Thymus (tissue), 11 donors: ENCODE measurements around the gene MIEF1. TPM values are rescaled to one million over a fixed set of nuclear protein-coding genes. Genes with fewer than 3 reads are reported as not detected.
A peak's percentile ranks its signal among the peaks of the same experiment; 100 is the strongest.

ENCODE experiments used
- DNase-seq, 9 donors: peaks; one replicate each; pipeline ENCODE4 v3.0.0-alpha.2; 2013; ENCODE audit warnings: low spot score in 9 of 9, low read depth in 6 of 9, missing footprints in 1 of 9
- H3K27ac ChIP-seq, 2 donors: one replicate each; pipeline ENCODE4 v1.5.1; 2013; ENCODE audit warnings: control low read depth in 1 of 2, low read depth in 1 of 2, low read length in 1 of 2, mild to moderate bottlenecking in 1 of 2, moderate library complexity in 1 of 2
- H3K27me3 ChIP-seq, 2 donors: one replicate each; pipeline ENCODE4 v1.5.1; 2013; ENCODE audit warnings: low read length in 1 of 2; ENCODE audit not compliant: control insufficient read depth in 2 of 2, insufficient read depth in 1 of 2
- H3K36me3 ChIP-seq, 2 donors: one replicate each; pipeline ENCODE4 v1.5.1; 2013; ENCODE audit warnings: low read length in 1 of 2, mild to moderate bottlenecking in 1 of 2, moderate library complexity in 1 of 2; ENCODE audit not compliant: control insufficient read depth in 2 of 2, insufficient read depth in 2 of 2
- H3K4me1 ChIP-seq, 2 donors: one replicate each; pipeline ENCODE4 v1.5.1; 2013; ENCODE audit warnings: low read length in 2 of 2; ENCODE audit not compliant: control insufficient read depth in 2 of 2, insufficient read depth in 2 of 2
- H3K4me3 ChIP-seq, 2 donors: one replicate each; pipeline ENCODE4 v1.5.1; 2013; ENCODE audit warnings: low read length in 2 of 2, control low read depth in 1 of 2, mild to moderate bottlenecking in 1 of 2
- H3K9me3 ChIP-seq, 2 donors: one replicate each; pipeline ENCODE4 v1.5.1; 2013; ENCODE audit warnings: low read length in 1 of 2, mild to moderate bottlenecking in 1 of 2; ENCODE audit not compliant: control insufficient read depth in 2 of 2, insufficient read depth in 1 of 2
- WGBS: extraction: QIAGEN DNeasy Blood & Tissue Kit; methylation state at CpG from one replicate; pipeline ENCODE4 v1.1.7; 2013; 5-methylcytosine and 5-hydroxymethylcytosine counted together
- polyA plus RNA-seq: library from polyadenylated mRNA; stranded (reverse); fragments of 200-250 nt; gene quantifications from one replicate; pipeline ENCODE4 v1.2.3, GENCODE V29; 2013
- total RNA-seq: library from RNA; stranded (reverse); fragments of 120-200 nt; gene quantifications from one replicate; pipeline ENCODE4 v1.2.4, GENCODE V29; 2013
- donor health status: healthy.

Gene MIEF1
- total and polyA plus RNA-seq, 2 donors, result 8.7 to 10.0 TPM

DNA sequence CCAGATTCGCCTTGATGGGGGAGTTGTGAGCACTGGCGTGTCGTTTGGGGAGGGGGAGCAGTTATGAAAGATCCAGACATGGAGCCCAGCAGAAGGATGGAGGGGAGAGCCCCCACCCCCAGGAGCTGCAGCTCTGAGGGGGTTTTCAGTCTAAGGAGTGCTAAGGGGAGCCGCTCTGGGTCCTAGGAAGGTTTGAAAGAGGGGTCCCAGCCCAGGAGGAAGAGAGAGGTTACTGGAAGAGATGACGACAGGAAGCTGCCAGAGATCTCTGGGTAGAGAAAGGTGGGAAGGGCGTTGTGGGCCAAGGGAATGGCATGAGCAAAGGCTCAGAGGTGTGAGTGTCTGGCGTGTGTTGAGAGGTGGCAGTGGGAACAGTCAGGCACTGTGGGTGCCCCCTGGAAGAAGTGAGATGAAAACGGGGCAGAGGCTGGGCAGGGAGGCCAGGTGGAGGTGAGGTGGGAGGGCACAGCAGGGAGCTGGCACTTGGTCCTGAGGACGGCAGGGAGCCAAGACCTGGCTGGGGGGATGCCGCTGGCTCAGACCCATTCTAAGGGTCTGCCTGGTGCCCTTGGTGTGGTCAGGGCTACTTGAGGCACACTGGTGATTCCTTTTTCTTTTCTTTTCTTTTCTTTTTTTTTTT, 43.5 kb upstream of the MIEF1 start:
- DNase-seq, result no peak
- Histone ChIP-seq H3K9me3 (peaks cover 0 to 3% of the 10 kb centered on the region in 2 donors), H3K36me3 (no peaks in the 10 kb centered on the region), H3K4me1 (peaks cover 3 to 24% of the 10 kb centered on the region in 2 donors), H3K27me3 (peaks cover 34 to 66% of the 10 kb centered on the region in 2 donors), H3K27ac (no peak overlapping the region), H3K4me3 (peak overlapping the region in 1 of 2 donors; percentile 10)
- WGBS, result 74% methylated on average over 10 of the region's 10 CpGs

DNA sequence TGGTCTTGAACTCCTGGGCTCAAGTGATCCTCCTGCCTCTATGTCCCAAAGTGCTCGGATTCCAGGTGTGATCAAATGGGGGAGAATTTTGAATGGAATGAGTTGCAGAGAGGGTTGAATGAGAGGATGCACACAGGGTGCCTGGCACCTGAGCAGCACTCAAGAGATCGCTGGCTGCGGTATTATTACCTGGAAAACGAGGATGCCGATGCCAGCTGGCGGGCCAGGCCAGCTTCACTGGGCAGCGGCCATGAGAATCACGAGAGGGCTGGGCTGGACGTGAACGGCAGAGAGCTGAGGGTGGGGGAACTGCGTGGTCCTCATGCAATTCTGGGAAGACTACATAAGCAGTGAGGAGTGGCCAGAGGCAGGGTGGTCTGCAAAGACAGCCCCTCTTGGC, 42.4 kb upstream of the MIEF1 start:
- DNase-seq, result no peak
- Histone ChIP-seq H3K4me3 (no peak overlapping the region), H3K9me3 (peaks cover 0 to 3% of the 10 kb centered on the region in 2 donors), H3K27ac (no peak overlapping the region), H3K36me3 (no peaks in the 10 kb centered on the region), H3K27me3 (peaks cover 34 to 54% of the 10 kb centered on the region in 2 donors), H3K4me1 (peaks cover 3 to 24% of the 10 kb centered on the region in 2 donors)
- WGBS, result 92% methylated on average over 11 of the region's 11 CpGs

GRCh38 chr22:39462443-39463221, 39.5 kb upstream of the MIEF1 start:
- Histone ChIP-seq H3K36me3 (no peaks in the 10 kb centered on the region), H3K9me3 (no peaks in the 10 kb centered on the region), H3K4me1 (peaks cover 0 to 21% of the 10 kb centered on the region in 2 donors), H3K27me3 (peaks cover 14 to 33% of the 10 kb centered on the region in 2 donors), H3K27ac (peak overlapping the region; percentile 50 to 72), H3K4me3 (no peak overlapping the region)
- WGBS, result 66% methylated on average over 13 of the region's 13 CpGs
- DNase-seq, result no peak

GRCh38 chr22:39463277-39463676, 38.8 kb upstream of the MIEF1 start:
- peak overlapping the region in 1 of 2 donors; percentile 72 for H3K27ac ChIP-seq
- no peak for DNase-seq
- peaks cover 0 to 18% of the 10 kb centered on the region in 2 donors for H3K4me1 ChIP-seq
- H3K36me3 ChIP-seq, result no peaks in the 10 kb centered on the region
- WGBS, result 97% methylated on average over 6 of the region's 6 CpGs
- H3K27me3 ChIP-seq, result peaks cover 8 to 28% of the 10 kb centered on the region in 2 donors
- no peak overlapping the region for H3K4me3 ChIP-seq
- H3K9me3 ChIP-seq, result peaks cover 0 to 3% of the 10 kb centered on the region in 2 donors

- WGBS, result 87% methylated on average over 10 of the region's 10 CpGs
- no peak for DNase-seq
- peaks cover 0 to 19% of the 10 kb centered on the region in 2 donors for H3K4me1 ChIP-seq
- H3K4me3 ChIP-seq, result no peak overlapping the region
- no peaks in the 10 kb centered on the region for H3K36me3 ChIP-seq
- peaks cover 0 to 3% of the 10 kb centered on the region in 2 donors for H3K9me3 ChIP-seq
- peaks cover 2 to 27% of the 10 kb centered on the region in 2 donors for H3K27me3 ChIP-seq
- H3K27ac ChIP-seq, result no peak overlapping the region
These were observed 38.1 kb upstream of the MIEF1 start for GRCh38 chr22:39463931-39464390.

GRCh38 chr22:39466228-39467006, 35.7 kb upstream of the MIEF1 start:
- Histone ChIP-seq H3K36me3 (no peaks in the 10 kb centered on the region), H3K27me3 (peaks cover 0 to 21% of the 10 kb centered on the region in 2 donors), H3K4me3 (no peak overlapping the region), H3K9me3 (peaks cover 0 to 3% of the 10 kb centered on the region in 2 donors), H3K4me1 (peaks cover 0 to 29% of the 10 kb centered on the region in 2 donors), H3K27ac (peak overlapping the region in 1 of 2 donors; percentile 40)
- 94% methylated on average over 21 of the region's 21 CpGs for WGBS
- DNase-seq, result no peak

GRCh38 chr22:39467390-39467895, 34.6 kb upstream of the MIEF1 start:
- H3K27ac ChIP-seq, result no peak overlapping the region
- H3K36me3 ChIP-seq, result no peaks in the 10 kb centered on the region
- peaks cover 0 to 28% of the 10 kb centered on the region in 2 donors for H3K27me3 ChIP-seq
- DNase-seq, result no peak
- H3K4me1 ChIP-seq, result peaks cover 0 to 39% of the 10 kb centered on the region in 2 donors
- H3K4me3 ChIP-seq, result no peak overlapping the region
- WGBS, result 91% methylated on average over 17 of the region's 17 CpGs
- peaks cover 0 to 3% of the 10 kb centered on the region in 2 donors for H3K9me3 ChIP-seq

DNA sequence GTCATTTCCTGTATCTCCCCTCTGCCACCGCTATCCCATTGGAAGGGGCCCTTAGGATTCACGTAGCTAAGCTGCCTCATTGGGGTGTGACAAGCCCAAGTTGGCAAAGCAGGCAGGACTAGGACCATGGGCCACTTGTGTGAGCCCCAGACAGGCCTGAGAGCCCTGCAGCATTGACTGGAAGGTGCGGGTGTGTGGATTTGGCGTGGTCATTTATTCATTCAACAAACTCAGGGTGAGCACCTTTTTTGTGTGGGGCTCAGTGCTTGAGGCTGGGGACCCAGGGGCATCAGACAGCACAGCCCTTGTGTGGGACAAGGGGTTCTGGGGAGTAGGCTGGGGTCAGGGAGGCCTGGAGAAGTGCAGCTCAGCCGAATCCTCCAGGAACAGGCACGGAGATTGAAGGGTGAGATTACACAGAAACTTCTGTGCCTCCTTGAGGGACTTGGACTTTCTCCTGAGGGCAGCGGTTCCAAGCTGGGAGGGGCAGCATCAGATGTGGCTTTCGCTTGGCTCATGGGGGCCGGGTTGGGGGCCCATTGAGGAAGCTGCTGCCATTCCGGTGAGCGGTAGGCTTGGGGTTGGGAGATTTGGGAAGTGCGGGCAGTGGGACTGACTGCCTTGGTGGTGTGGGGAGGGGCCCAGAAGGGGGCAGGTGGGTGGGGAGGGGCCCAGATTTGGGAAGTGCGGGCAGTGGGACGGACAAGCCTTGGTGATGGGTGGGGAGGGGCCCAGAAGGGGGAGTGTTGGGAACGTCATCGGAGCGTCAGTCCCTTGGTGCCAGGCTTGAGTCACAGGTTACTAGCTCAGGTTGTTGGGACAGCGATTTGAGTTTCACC, 33.4 kb upstream of the MIEF1 start:
- Histone ChIP-seq H3K27ac (peak overlapping the region in 1 of 2 donors; percentile 11), H3K9me3 (peaks cover 0 to 3% of the 10 kb centered on the region in 2 donors), H3K4me3 (no peak overlapping the region), H3K36me3 (no peaks in the 10 kb centered on the region), H3K4me1 (peaks cover 0 to 42% of the 10 kb centered on the region in 2 donors), H3K27me3 (peaks cover 0 to 31% of the 10 kb centered on the region in 2 donors)
- no peak for DNase-seq
- WGBS, result 67% methylated on average over 18 of the region's 18 CpGs
